HG03095 (cell line): ENCODE results near the gene SLC46A2.

Experiments used
- ATAC-seq: cut with Tn5 transposase; IDR thresholded peaks from one replicate; pipeline ENCODE4 v1.9.1; 2021; ENCODE audit warnings: moderate library complexity; ENCODE audit not compliant: unreplicated experiment

SLC46A2 gene, protein sequence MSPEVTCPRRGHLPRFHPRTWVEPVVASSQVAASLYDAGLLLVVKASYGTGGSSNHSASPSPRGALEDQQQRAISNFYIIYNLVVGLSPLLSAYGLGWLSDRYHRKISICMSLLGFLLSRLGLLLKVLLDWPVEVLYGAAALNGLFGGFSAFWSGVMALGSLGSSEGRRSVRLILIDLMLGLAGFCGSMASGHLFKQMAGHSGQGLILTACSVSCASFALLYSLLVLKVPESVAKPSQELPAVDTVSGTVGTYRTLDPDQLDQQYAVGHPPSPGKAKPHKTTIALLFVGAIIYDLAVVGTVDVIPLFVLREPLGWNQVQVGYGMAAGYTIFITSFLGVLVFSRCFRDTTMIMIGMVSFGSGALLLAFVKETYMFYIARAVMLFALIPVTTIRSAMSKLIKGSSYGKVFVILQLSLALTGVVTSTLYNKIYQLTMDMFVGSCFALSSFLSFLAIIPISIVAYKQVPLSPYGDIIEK

DNA sequence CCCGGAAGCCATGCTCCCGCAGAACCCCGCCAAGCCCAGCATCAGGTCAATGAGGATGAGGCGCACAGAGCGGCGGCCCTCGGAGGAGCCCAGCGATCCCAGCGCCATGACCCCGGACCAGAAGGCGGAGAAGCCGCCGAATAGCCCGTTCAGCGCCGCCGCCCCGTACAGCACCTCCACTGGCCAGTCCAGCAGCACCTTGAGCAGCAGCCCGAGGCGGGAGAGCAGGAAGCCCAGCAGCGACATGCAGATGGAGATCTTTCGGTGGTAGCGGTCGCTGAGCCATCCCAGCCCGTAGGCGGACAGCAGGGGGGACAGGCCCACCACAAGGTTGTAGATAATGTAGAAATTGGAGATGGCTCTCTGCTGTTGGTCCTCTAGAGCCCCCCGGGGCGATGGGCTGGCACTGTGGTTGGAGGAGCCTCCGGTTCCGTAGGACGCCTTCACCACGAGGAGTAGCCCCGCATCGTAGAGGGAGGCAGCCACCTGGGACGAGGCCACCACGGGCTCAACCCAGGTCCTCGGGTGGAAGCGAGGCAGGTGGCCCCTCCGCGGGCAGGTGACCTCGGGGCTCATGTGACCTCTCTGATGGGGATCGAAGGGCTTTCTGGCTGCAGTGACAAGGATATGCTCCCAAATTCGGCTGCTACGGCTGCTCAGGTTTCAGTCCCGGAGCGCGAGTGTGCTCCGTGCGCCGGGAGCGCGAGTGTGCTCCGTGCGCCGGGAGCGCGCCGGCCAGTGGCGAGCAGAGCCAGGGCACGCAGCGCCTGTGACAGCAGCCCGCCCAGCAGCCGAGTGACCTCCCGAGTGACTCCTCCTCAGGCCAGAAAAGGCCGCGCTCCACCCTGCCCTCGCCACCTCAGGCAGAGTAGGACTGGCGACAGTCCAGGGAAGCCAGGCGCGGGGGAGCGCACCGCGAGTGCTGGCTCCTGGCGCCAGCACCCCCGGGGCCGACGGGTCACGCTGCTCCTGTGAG is at the start of gene SLC46A2:
Gene SLC46A2, minus strand, starts transcription at position 771 of the 976 bp plus-strand sequence. Its CDS starts 195 bp downstream, at position 576.
- ATAC-seq: no peak

DNA sequence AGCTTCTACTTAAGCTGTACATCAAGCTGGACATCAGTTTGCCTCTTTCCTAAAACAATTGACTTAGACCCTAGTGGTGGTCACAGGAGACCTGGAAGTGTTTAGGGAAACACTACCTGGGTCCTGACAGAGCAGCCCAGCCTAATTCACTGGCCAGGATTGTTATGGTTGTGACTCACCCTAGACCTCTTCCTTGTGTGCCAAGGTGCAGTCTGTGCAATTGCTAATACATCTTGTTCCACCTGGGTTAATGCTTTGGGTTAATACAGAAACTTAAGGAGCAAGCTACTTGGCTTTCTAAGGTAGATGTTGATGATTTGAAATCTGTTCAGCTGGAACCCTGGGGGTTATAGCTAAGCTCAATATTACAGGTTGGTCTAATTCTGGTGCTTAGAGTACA is 48.7 kb upstream of the SLC46A2 start:
- no peak for ATAC-seq

DNA sequence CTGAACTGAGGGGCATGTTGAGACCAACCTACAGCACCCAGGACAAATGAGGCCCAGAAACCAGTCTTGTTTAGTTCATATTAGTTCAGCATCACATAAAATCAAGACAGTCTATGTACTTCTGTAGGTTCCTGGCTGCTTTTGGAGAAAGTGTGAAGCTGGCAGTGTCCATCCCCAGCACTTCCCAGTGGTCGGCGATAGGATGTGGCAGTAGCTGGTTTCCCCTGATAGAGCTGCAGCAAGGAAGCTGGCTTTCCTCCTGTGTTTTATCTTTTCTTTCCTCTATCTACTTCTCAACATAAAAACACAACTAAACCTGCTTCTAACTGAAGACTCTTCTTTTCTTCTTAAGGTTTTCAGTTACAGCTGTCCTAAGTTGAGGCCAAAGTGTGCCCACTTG is 43.0 kb upstream of the SLC46A2 start:
- ATAC-seq: no peak

DNA sequence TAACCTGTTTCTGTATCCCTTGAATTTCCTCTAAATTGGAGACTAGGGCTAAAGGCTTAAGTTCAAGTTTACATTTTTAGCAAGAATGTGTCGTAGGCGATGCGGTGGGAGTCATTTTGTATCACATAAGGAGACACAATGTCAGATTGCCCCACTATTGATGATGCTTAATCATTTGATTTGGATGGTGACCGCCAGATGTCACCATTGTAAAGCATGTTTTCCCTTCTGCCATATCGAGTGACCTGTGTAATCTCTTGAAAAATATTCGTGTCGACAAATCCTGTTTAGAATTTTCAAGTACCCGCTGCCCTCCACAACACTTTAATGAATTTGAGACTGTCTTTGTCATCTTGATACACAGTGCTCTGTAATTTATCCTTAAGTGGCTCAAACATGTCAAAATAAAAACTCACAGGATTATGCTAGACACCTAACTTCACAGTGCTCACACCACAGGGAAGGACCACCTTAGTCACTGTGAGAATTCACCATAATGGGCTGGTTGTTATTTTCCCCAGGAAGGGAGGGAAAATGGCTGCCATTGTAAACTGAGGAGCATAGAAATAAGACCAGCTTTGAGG is 34.5 kb upstream of the SLC46A2 start:
- ATAC-seq: no peak

DNA sequence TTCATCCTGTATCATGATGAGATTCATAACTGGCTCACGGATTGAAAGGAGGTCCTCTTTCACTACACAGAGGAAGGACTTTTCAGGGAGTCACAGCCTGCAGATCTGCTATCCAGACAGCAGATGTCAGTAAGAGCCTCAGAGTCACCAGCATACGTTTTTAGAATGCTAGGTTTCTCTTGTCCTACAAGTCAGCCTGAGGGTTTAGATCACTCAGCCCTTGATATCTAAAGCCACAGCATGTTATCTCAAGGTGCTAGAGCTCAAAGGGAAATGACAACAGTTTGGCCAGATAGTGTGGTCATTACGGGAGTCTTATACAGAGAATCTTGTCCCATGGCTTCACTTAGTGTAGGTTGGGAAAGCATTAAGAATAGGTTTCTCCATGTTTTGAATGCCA is 30.9 kb upstream of the SLC46A2 start:
- no peak for ATAC-seq

DNA sequence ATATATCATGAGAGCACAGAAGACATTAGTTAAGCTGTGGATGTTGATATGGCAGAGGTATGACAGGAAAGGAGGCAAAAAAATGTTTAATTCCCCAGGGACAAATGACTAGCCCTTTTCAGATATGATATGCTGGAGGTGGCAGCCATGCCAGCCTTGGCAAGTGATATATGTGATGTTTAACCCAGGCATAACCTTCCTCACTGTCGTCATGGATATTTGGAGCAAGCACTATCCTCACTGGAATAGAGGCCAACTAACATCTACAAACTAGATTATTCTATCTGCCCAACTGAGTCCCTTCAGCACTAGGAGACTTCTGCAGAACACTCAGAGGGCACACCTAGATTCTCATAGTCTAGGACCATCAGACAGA is 27.3 kb upstream of the SLC46A2 start:
- ATAC-seq: no peak

DNA sequence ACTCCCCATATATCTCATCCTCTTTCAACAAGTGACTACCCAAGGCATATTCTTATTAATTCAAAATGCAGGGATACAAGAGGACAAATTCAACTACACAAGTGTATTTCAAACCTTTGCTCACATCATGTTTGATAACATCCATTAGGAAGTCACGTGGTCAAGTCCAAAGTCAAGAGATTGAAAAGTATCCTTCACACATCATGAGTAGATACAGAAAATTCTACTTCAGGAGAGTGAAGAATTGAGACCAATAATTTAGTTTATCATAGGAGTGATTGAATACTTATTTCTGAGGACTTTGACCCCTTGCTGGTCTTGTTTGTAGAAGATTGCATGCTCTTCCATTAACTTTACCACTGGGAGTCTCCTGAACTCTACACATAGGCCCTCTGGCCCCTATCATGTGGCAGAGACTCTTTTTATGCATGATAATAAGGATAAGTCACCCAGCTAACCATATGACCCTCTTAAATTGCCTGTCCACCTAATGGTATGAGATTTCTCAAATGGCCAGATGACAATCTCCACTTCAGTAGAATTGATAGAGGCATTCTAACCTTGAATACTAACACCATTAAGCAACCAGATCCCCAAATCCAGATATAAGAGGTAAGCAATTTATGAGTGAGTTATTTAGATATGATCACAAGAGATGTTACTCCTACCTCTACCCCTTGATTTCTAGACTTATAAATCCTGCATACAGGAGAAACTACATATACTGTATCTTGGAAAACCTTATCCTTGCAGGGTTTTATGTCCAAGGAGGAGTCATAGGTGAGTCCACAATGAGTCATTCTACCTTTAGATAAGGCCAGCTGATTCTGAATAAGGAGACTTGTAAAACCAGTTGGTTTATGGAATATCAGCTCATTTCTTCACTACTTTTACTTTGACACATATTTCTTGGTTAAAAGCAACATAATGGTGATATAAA is 26.6 kb upstream of the SLC46A2 start:
- no peak for ATAC-seq

DNA sequence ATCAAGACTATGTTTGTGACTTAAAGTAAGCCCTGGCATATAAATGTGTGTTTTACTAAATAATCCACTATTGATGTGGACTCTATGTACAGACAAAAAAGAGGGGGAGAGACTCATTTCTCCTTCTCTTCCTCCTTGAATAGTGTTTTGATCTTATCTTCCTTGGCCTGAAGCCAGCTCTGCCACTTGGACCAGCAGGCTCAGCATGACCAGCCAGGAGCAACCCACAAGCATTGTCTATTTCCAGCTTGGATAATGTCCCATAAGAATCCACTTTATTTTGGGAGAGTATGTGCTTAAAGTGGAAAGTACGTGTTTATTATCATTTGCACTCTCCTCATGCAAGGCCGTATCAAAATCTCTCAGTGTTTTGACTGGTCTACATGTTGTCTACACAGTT is 23.8 kb upstream of the SLC46A2 start:
- no peak for ATAC-seq

DNA sequence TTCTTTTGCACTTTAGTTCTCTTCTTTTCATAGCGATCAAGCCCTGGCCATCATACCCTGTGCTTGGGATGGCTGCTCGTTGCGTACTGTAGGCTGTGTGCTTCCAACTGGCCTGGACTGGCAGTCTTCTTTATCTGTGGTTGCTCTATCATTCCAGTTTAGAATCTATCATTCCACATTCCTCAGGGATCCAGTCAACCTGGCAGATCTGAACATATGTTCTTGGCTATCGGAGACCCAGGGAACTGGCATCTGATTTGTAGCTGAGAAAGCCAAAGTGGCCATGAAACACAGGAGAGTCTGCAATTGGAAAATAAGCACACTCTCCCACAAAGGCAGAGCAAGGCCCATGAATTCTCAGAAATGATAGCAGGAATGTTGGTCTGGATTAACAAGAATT is 22.6 kb upstream of the SLC46A2 start:
- ATAC-seq: no peak

DNA sequence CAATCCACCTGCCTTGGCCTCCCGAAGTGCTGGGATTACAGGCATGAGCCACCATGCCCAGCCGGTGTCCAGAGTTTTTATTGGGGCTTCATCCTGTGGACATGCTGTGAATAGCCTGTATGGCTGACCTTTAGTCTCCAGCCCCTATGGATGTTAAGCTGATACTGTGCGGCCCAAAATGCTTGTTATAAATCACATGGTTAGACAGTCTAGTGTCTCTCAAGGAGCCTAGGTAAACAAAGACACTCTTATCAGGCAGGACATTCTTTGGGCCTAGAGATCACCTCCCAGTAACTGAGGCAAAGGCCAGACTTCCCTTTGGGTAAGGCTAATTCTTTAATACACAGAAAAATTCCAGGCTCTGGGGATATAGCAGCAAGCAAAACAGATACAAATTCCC is 22.0 kb upstream of the SLC46A2 start:
- ATAC-seq: no peak

DNA sequence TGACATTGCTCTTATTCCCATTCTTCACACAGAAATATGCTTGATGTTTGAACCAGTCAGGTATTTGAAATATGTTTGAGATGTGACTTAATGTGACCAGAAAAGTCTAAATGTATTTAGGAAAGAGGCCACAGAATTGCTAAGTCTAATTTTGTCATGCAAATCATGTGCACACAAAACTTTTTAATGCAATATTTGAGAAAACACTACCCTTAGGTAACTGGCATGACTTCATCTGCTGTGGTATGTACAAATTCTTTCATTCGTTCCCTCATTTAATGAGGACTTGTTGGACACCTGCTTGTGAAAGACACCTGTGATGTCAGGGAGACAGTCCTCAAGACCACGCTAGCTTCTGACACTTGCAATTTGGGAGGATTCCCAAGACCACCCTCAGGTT is 21.1 kb upstream of the SLC46A2 start:
- ATAC-seq: no peak

DNA sequence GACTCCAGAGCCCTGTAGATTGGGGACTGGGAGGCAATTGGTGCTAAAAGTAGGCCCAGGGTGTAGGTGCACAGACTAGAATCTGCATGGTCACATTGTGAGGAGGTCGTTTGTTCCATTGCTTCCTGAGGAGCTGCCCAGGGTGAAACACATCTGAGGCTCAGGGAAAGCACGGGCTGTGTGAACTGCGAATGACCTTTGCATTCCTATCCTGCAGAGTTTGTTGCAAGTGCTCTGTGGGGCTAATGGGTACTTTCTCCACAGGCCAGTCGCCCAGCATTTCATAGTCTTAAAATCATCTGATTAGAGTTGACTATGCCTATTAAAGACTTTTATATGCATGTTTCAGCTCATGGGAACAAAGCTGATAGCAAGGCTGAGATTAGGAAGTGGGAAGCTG is 14.4 kb upstream of the SLC46A2 start:
- no peak for ATAC-seq

DNA sequence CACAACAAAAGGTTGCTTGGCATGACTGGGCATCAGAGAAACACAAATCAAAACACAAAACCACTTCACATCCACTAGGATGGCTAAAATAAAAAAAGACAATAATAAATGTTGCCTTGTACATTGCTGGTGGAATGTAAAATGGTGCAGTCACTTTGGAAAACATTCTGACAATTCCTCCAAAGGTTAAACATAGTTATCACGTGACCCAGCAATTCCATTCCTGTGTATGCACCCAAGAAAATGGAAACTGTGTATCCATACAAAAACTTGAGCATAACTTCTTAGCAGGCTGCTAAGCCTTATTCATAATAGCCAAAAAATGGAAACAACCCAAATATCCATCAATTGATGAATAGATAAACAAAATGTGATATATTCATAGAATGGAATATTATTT is 10.2 kb upstream of the SLC46A2 start:
- ATAC-seq: no peak

DNA sequence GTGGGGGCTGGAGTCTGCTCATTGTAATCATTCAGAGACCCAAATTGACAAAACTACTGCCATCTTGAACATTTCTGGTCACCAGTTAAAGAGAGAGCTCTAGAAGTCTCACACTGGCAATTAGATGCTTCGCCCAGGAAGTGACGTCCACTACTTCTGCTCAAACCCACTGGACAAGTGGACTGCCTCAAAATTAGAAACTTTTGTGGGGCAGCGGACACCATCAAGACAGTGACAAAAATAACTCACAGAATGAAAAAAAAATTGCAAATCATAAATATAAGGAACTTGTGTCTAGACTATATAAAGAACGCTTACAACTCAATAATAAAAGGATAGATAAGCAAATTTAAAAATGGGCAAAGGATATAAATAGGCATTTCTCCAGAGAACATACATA is 9.8 kb upstream of the SLC46A2 start:
- no peak for ATAC-seq

DNA sequence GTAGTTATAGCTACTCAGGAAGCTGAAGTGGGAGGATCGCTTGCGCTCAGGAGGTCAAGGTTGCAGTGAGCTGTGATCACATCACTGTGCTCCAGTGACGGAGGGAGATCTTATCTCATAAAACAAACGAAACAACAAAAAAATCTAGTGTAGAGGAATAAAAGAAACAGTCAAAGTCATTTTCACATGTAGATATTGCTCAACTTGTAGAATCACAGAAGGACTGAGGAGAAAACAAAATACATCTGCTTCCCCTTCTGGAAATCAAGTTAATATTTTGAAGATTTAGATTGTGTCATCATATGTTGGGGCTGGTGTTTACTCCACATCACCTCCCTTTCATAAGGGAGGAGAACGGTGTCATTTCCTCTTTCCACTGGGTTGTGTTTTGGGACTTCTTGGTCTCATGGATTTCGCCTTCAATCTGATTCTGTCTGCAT is 8.2 kb upstream of the SLC46A2 start:
- ATAC-seq: no peak

DNA sequence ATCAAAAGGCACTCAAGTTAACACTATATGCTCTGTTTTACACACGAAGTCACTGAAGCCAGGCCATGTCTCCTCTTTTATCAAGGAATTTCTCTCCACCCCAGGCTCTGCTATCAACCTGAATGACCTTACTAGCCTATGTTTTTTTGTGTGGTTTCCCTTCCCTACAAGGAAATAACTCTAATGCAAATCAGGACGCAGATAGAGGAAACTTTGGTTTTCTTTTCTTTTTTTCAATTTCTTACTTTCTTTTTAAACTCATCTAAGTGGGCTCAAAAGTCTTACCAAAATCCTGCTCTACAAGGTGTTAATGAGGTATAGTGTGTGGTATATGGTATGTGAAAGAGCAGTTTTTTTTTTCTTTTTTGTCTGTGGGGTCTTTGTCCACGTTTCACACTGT is 5.5 kb upstream of the SLC46A2 start:
- ATAC-seq: no peak

DNA sequence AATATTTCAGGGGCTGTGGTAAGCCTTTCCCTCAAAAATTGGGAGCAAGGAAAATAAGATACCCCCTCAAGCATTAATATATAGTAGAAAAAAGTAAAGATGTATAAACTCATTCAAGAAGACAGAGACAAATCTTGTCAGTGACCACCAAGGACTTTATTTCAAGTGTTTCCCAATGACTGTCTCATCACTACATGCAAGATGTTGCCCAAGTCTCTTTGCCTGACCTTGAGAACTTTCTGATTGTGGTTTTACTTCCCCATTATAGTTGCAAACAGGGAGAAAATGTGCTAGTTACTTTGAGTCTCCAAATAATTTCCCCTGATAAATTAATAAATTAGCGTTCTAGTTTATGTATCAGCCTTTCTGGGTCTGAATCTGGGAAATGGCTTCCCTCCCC is 4.0 kb upstream of the SLC46A2 start:
- ATAC-seq: no peak

DNA sequence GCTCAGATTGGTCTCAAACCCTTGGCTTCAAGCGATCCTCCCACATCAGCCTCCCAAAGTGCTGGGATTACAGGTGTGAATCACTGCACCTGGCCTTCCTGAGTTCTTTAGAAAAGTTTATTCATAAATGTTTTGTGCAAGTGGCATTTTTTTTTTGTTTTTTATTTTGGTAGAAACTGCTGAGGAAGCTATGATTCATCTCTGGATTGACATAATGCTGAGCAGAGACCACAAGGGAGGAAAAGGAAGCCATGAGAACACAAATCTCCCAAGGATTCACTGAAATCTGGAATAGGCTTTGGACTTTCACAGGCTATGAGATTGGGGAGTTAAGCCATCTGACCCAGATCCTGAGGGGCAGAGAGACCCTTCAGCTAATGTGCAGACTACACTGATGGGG is 3.4 kb upstream of the SLC46A2 start:
- no peak for ATAC-seq

DNA sequence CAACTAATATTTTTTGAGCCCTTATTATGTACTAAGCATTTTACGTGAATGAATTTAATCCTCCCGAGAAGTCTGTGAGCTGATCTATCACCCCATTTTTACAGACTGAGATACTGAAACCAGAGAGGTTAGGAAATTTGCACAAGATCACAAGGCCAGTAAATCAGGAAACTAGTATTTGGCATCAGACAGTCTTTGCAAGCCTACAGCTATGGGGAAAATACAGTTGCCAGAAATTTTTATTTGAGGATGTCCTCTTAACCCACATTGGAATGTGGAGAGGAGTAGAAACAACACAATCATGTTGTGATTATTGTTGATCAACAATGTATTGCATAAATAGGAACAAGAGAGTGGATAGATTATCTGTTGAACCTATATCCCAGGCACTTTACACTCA is 2.3 kb upstream of the SLC46A2 start:
- no peak for ATAC-seq

DNA sequence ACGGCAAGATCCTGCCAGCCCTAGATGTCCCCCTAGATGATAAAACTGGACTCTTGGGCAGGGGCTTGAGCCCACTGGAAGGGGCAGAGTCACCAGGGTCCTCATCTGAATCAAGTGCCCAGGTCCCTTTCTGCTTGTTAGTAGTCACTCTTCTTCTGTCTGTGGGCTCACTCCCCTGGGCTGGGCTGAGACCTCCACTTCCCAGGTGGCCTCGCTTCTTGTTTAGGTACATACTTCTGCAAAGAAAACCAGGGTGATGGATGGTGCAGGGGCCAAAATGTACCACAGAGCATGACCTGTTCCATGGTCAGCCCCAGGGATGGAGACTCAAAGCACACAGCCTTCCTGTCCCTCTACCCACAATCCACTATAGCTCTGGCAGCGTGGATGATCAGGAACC is 845 bp upstream of the SLC46A2 start:
- ATAC-seq: no peak
